Measurements from ENCODE around the gene RECQL5.

RECQL5 gene

GRCh38 chr17:75614006-75614405 is 52.9 kb downstream of the RECQL5 start:
- H3K4me3 ChIP-seq = no peak overlapping the region

GRCh38 chr17:75612906-75613626 is 53.9 kb downstream of the RECQL5 start:
- no peak for TF ChIP-seq CTCF (IDR thresholded peaks at IDR 0.05)
- DNase-seq (ENCODE audit: low spot score) = no peak
- Histone ChIP-seq H3K4me3 (no peak overlapping the region), H3K27ac (no peak overlapping the region)

More at GRCh38 chr17:75614006-75614405, 52.9 kb downstream of the RECQL5 start:
- DNase-seq (ENCODE audit: low spot score) = no peak
- no peak for TF ChIP-seq CTCF (IDR thresholded peaks at IDR 0.05)
- no peak overlapping the region for H3K27ac ChIP-seq

GRCh38 chr17:75611851-75612429 is 55.0 kb downstream of the RECQL5 start:
- no peak for TF ChIP-seq CTCF (IDR thresholded peaks at IDR 0.05)
- no peak overlapping the region for H3K27ac ChIP-seq
- DNase-seq (ENCODE audit: low spot score) = no peak
- no peak overlapping the region for H3K4me3 ChIP-seq

- H3K4me3 ChIP-seq = no peak overlapping the region
- no peak for TF ChIP-seq CTCF (IDR thresholded peaks at IDR 0.05)
- no peak for DNase-seq (ENCODE audit: low spot score)
- H3K27ac ChIP-seq = no peak overlapping the region
Measured at GRCh38 chr17:75610103-75610984, 56.6 kb downstream of the RECQL5 start.

GRCh38 chr17:75607086-75607485 is 59.9 kb downstream of the RECQL5 start:
- no peak for TF ChIP-seq CTCF (IDR thresholded peaks at IDR 0.05)
- no peak overlapping the region for H3K27ac ChIP-seq
- no peak for DNase-seq (ENCODE audit: low spot score)
- H3K4me3 ChIP-seq = no peak overlapping the region

GRCh38 chr17:75605790-75606189 is 61.2 kb downstream of the RECQL5 start:
- no peak overlapping the region for H3K4me3 ChIP-seq
- TF ChIP-seq CTCF (IDR thresholded peaks at IDR 0.05) = no peak
- DNase-seq (ENCODE audit: low spot score) = no peak
- no peak overlapping the region for H3K27ac ChIP-seq
